HG03558 (cell line): Measurements from ENCODE around the gene PEF1.

Source experiments
- ATAC-seq: cut with Tn5 transposase; IDR thresholded peaks from one replicate; pipeline ENCODE4 v1.9.1; 2021; ENCODE audit warnings: moderate number of reproducible peaks; ENCODE audit not compliant: unreplicated experiment; ENCODE audit errors: extremely low read depth

PEF1 gene

GRCh38 chr1:31644560-31645273 is at the start of gene PEF1:
PEF1 (minus strand) TSS chr1:31644876; CDS start chr1:31644864, 12 bp downstream.
- peak; percentile 71 for ATAC-seq

- no peak for ATAC-seq
Observed at GRCh38 chr1:31693231-31693630, 48.6 kb upstream of the PEF1 start.

DNA sequence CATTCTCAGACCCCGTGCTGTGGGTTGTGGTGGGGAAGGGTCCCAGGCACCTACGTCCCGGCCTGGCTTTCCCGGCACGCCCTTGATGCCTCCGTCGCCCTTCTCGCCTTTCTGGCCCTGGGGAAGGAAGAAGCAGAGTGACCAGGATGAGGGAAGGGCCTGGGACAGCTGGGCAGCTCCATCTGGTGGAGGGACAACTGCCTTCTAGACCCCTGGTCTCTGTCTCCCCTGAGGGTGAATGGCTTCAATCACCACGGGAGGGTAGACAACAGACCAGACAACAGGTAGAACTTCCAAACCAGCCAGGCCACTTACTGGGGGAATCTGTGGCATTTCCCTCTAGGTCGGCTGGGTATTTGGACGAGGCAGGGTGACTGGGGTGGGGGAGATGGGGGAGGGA is 47.3 kb upstream of the PEF1 start:
- no peak for ATAC-seq

DNA sequence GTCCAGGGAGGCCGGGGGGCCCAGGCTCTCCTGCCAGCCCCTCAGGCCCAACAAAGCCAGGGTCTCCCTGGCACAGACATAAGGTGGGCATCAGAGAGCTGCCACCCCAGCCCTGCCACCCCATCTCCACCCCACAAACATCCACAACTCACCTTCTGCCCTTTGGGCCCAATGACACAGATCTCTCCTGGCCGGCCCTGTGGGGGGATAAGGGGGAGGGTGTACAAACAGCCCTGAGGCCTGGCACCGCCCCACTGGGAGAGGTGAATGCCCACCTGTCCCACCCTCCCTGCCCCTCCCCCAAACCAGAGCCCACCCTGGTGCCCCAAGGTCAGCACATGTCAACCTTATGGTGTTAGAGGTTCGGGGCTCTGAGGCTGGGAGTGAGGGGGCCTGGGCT is 46.8 kb upstream of the PEF1 start:
- no peak for ATAC-seq

DNA sequence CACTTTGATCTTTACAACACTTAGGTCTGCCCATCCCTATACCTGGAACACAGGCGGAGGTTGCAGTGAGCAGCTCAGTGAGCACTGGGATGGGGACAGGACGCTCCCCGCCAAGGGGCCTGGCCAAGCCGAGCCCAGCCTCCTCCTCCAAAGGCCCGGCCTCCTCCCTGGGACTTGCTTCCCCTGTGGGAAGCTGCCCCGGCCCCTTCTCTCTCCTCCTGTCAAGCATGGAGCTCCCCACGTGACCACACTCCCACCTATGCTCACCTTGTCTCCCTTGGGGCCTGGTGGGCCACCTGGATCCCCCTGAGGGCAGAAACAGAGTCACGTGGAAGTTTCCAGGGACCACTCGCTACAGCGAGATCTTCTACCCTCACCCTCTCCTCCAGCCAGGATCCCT is 46.2 kb upstream of the PEF1 start:
- ATAC-seq = no peak

DNA sequence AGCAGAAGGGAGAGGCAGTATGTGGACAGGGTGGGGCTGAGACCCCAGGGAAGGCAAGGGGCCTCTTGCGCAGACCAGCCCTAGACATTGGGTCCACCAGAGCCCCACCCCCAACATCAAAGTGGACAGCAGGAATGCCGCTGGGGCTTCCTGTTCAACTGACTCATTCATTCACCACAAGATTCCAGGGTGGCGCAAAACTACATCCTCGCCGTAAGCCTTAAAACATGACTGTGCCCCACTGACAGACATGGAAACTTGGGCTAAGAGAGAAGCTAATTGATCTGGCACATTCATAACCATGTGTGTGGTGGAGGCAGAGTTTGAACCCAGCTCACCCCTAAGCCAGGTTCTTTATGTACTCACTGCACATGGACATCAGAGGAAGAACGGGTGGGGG is 45.2 kb upstream of the PEF1 start:
- ATAC-seq = no peak

GRCh38 chr1:31689379-31689778 is 44.7 kb upstream of the PEF1 start:
- no peak for ATAC-seq

- no peak for ATAC-seq
Observed at GRCh38 chr1:31688233-31688918, 43.7 kb upstream of the PEF1 start.

DNA sequence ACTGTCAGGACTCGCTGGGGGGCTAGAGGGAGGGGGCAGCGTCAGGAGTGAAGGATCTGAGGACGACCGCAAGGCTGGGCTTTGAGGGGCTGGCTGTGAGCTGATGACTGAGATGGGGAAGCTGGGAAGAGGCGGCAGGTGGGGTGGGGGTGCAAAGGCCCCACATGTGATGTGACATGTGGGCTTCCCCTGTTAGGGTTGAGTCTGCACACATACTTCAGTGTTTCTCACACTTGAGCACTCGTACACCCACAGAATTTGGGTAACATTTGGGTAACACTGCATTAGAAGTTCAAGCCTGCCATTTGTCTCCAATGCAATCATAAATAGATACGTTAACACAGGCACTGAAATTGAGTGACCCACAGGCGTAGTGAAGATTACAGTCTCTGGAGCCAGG is 42.9 kb upstream of the PEF1 start:
- ATAC-seq = no peak

DNA sequence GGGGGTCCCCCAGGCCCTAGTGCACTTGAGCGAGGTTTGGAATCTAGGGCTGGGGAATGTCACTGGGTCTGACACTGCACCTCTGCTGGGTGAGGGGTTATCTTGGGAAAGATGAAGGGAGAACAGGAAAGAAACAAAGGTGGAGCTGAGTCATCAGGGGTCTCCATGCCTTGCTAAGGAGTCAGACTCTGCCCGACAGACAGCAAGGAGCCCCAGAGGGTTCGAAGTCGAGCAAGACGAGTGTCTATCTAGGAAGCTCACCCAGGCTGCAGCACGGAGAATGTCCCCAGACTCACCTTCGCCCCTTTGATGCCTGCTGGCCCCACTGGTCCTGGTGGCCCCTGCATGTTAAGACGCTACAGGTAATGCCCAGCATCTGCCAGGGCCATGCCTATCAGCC is 41.1 kb upstream of the PEF1 start:
- no peak for ATAC-seq

GRCh38 chr1:31683997-31684396 is 39.3 kb upstream of the PEF1 start:
- no peak for ATAC-seq

DNA sequence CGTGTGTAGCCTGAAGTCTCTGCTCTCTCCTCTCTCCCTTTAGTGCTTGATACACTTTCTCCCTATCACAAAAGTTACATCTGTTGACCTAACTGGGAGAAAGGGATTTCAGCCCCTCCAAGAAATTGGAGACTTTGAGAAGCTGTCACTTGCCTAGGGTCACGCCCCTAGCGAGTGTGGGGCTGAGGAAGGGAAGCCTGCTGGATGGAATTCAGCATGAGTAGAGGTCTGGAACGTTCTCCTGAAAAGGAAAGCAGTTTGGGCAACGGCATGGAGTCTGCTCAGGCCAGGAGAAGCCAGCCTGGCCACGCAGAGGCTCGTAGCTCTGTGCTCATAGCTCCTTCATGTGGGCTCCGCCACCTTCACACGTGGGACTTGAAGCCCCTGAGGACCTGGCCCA is 36.7 kb upstream of the PEF1 start:
- ATAC-seq = no peak

DNA sequence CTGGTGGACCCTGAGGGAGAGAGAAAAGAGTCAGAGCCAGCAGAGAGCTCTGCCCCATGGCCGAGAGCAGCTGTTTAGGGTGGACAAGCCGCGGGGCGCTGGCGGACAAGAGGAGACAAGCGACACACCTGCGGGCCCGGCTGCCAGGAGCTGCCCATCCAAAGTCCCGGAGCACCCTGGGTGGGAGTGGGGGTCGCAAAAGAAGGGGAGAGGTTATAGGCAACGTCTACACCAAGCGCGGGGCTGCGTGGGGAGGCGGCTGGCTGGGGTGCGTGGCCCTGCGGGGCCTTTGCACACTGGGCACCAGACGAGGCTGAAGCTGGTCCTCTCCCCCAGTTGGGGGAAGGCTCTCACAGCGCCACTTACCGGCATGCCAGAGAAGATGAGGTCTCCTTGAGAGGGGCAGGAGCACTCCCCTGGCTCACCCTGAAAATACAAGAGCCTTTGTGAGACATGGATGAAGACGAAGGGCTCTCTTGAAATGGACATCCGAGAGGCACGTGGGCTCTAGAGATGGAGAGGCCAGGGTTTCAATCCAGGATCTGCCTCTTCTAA is 35.1 kb upstream of the PEF1 start:
- no peak for ATAC-seq

DNA sequence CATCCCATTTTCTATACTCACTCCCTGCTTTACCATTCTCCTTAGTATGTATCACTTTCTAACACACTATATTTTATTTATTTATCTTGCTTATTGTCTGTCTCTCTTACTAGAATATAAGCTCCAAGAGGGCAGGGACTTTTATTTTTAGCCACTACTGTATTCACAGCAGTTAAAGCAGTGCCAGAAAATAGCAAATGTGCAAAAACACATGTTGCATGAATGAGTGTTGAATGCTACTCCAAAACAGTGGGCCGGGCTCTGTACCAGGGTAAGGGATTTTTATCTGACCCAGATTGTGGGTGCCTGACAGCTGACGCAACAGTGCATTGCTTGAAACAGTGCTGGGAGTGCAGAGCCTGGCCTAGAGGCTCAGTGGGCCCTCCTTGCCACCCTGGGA is 34.4 kb upstream of the PEF1 start:
- no peak for ATAC-seq

GRCh38 chr1:31678681-31679080 is 34.0 kb upstream of the PEF1 start:
- ATAC-seq = no peak

GRCh38 chr1:31677949-31678348 is 33.3 kb upstream of the PEF1 start:
- ATAC-seq = no peak

DNA sequence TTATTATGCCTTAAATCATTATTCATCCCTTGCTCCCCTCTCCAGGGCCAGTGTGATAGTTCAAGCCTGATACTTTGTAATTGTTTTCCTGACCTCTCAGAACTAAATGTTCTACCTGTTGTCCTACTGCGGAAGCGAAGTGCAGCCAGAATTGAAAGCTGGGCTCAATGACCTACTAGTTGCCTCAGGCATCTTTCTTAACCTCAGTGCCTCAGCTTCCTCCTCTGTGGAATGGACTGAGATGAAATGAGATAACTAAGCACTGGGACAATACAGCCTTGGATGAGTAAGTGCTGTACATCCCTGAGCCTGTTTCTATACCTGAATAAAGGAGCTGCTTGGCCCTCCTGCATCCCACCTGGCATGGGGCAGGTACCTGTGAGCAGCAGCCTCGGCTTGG is 32.7 kb upstream of the PEF1 start:
- ATAC-seq = no peak

DNA sequence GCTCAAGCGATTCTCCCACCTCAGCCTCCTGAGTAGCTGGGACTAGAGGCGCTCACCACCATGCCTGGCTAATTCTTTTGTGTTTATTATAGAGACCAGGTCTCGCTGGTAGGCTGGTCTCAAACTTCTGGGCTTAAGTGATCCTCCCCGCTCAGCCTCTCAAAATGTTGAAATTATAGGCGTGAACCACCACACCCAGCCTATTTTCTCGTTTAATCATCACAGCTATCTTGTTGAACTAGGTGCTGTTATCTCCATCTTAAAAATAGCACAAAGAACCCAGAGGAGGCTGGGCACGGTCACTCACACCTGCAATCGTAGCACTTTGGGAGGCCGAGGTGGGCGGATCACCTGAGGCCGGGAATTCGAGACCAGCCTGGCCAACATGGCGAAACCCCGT is 31.1 kb upstream of the PEF1 start:
- ATAC-seq = no peak

- ATAC-seq = no peak
Observed at GRCh38 chr1:31675161-31675560, 30.5 kb upstream of the PEF1 start.

- ATAC-seq = no peak
Observed at GRCh38 chr1:31674626-31675025, 29.9 kb upstream of the PEF1 start.

DNA sequence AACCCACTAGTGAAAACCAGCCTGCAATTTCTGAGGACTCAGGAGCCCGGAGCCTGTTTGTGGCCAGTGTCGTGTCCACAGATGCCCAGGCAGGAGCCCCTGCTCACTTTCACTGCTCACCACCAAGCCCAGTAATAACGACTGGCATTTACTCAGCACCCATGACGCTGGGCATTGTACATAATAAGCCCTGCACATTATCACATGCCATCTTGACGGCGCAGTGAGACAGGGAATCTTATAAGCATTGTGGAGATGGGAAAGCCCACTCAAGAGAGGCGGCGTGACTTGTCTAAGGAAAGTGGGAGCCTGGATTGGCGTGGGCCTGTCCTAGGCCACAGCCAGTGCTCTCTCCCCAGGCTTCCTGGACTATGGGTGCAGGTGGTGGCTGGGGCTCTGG is 28.8 kb upstream of the PEF1 start:
- no peak for ATAC-seq

DNA sequence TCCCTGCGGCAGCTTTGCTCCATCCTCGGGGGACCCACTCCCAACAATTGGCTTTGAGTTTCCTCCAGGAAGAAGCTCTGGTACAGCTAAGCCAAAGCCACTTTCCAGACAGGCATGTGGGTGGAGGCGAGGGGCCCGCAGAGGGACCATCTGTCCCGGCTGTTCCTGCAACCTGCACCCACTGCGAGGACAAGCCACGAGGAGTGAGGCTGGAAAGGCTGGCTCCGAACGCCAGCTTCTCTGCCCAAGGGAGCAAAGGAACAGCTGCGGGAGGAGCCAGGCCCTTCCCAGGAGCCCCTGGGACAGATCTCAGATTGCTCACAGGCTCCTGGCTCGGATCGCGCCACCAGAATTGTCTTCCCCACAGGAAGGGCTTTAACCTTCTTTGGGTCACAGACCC is 28.3 kb upstream of the PEF1 start:
- ATAC-seq = no peak
